Activated T-helper 2 cell treated with anti-CD3 and anti-CD28 coated beads, Interferon-gamma antibody, Interleukin-2, Interleukin-4, amounts not matched to agents 10 μg/mL and 5 μg/mL and 100 μg/mL, durations not matched to agents 14 hours and 24 hours and 36 hours (primary cell): ENCODE data around the gene TAP1. TPM values are rescaled to one million over a fixed set of nuclear protein-coding genes. Genes with fewer than 3 reads are reported as not detected.
"Not testable (repeated sequence)": the region's sequence is repeated elsewhere in the genome, so short reads cannot be mapped to it uniquely, and the experiment has no call there.

Experiments used
- DNase-seq: peaks from one replicate; pipeline ENCODE4 v3.0.0; 2021; ENCODE audit warnings: low spot score
- H3K27ac Mint-ChIP-seq: one replicate; pipeline ENCODE4 v1.8.0; 2021; ENCODE audit warnings: mixed read lengths
- H3K27me3 Mint-ChIP-seq: one replicate; pipeline ENCODE4 v1.8.0; 2021; ENCODE audit warnings: low read depth, mixed read lengths
- H3K36me3 Mint-ChIP-seq: one replicate; pipeline ENCODE4 v1.8.0; 2021; ENCODE audit warnings: low read depth, mixed read lengths
- H3K4me1 Mint-ChIP-seq: one replicate; pipeline ENCODE4 v1.8.0; 2021; ENCODE audit warnings: low read depth, mixed read lengths
- H3K4me3 Mint-ChIP-seq: one replicate; pipeline ENCODE4 v1.8.0; 2021; ENCODE audit warnings: low read depth, mild to moderate bottlenecking, moderate library complexity, mixed read lengths
- H3K9me3 Mint-ChIP-seq: one replicate; pipeline ENCODE4 v1.8.0; 2021; ENCODE audit warnings: mixed read lengths
- intact Hi-C: fragments of 100-400 bp; cut with micrococcal nuclease; formaldehyde crosslinking; loops from one replicate; pipeline ENCODE4 v1.15.1; 2023
- total RNA-seq: library from RNA; stranded (reverse); gene quantifications from 2 replicates; pipeline ENCODE4 v1.2.3, GENCODE V29; 2022

TAP1 gene
- total RNA-seq, 1 donor from 2014 or later = 276 TPM

DNA sequence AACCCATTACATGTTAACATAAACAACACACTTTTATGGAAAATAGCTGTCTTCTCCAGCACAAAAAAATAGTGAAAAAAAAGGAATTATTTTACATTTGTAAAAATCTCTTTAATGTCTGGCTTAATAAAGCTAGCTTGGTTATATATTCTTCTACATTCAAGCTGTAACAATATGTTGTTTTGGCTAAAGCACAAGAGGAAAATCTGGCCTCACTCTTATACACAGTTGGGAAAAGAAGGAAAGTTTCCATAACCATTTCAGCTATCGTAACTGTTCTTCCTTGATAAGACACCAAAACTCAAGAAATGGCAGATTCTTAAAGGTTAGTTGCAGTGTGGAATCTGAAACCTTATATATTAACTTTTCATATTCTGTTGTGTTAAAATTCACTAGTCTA, 44.3 kb downstream of the TAP1 start:
- Mint-ChIP-seq H3K4me3 (no peak overlapping the region), H3K27me3 (peaks cover 20% of the 10 kb centered on the region), H3K36me3 (peaks cover 7% of the 10 kb centered on the region), H3K27ac (no peak overlapping the region), H3K9me3 (no peaks in the 10 kb centered on the region), H3K4me1 (peaks cover 6% of the 10 kb centered on the region)
- intact Hi-C loops = no loop called here
- no peak for DNase-seq

GRCh38 chr6:32807020-32807580, 46.4 kb downstream of the TAP1 start:
- intact Hi-C loops = no loop called here
- Mint-ChIP-seq H3K36me3 (no peaks in the 10 kb centered on the region), H3K27ac (no peak overlapping the region), H3K27me3 (peaks cover 39% of the 10 kb centered on the region), H3K4me1 (peaks cover 6% of the 10 kb centered on the region), H3K4me3 (no peak overlapping the region), H3K9me3 (no peaks in the 10 kb centered on the region)
- DNase-seq = no peak

GRCh38 chr6:32805404-32805803, 48.1 kb downstream of the TAP1 start:
- H3K36me3 Mint-ChIP-seq, H3K4me3 Mint-ChIP-seq, H3K27ac Mint-ChIP-seq, H3K9me3 Mint-ChIP-seq, intact Hi-C loops, DNase-seq, H3K4me1 Mint-ChIP-seq: not testable (repeated sequence)
- peaks cover 52% of the 10 kb centered on the region for H3K27me3 Mint-ChIP-seq

DNA sequence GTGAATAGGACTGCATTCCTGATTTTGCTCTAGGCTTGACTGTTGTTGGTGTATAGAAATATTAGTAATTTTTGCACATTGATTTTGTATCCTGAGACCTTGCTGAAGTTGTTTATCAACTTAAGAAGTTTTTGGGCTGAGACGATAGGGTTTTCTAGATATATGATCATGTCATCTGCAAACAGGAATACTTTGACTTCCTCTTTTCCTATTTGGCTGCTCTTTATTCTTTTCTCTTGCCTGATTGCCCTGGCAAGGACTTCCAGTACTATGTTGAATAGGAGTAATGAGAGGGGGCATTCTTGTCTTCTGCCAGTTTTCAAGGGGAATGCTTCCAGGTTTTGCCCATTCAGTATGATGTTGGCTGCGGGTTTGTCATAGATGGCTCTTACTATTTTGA, 50.1 kb downstream of the TAP1 start:
- Mint-ChIP-seq H3K27ac (no peak overlapping the region), H3K4me1 (peaks cover 6% of the 10 kb centered on the region), H3K27me3 (peaks cover 65% of the 10 kb centered on the region), H3K36me3 (no peaks in the 10 kb centered on the region), H3K9me3 (peaks cover 7% of the 10 kb centered on the region), H3K4me3 (no peak overlapping the region)
- no peak for DNase-seq
- intact Hi-C loops = no loop called here

DNA sequence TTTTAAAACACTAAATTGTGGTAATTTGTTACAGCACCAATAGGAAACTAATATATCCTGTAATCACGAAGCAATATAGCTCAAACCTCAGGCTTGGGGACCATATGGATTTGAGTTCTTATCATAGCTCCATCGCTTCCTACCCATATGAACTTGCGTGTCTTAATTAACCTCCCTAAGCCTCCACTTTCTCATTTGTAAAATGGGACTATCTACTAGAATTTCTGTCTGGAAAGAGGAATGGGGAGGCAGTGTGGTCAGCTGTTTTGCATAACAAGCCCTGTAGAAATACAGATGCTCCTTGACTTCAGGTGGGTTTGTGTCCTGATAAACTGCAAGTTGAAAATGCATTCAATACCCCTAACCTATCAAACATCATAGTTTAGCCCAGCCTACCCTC, 53.8 kb downstream of the TAP1 start:
- intact Hi-C loops = loop anchor here (5.0 to 10.0 kb wide), 2 partner anchors 112 to 545 kb away; no protein-coding TSS in a partner anchor
- peaks cover 8% of the 10 kb centered on the region for H3K9me3 Mint-ChIP-seq
- H3K36me3 Mint-ChIP-seq = no peaks in the 10 kb centered on the region
- no peak overlapping the region for H3K4me3 Mint-ChIP-seq
- peaks cover 69% of the 10 kb centered on the region for H3K27me3 Mint-ChIP-seq
- no peak overlapping the region for H3K27ac Mint-ChIP-seq
- DNase-seq = no peak
- H3K4me1 Mint-ChIP-seq = peaks cover 10% of the 10 kb centered on the region

DNA sequence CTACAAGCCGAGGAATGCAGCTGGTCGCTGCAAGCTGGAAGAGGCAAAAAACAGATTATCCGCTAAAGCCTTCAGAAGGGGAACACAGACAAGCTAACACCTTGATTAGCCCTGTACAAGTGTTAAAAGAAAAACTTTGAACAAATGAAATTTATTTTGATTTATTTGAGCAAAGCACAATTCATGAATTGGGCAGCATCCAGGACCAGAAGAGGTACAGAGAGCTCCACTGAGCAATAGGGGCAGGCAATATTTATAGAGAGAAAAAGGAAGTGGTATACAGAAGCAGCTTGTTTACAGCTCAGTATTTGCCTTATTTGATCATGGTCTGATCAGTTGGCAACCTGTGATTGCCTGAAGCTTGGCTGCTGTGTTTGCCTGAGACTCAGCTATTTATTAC, 54.3 kb downstream of the TAP1 start:
- H3K4me1 Mint-ChIP-seq = peaks cover 15% of the 10 kb centered on the region
- no peak overlapping the region for H3K4me3 Mint-ChIP-seq
- peaks cover 8% of the 10 kb centered on the region for H3K9me3 Mint-ChIP-seq
- no peak overlapping the region for H3K27ac Mint-ChIP-seq
- intact Hi-C loops = loop anchor here (5.0 to 10.0 kb wide), 2 partner anchors 112 to 544 kb away; no protein-coding TSS in a partner anchor
- peaks cover 67% of the 10 kb centered on the region for H3K27me3 Mint-ChIP-seq
- no peak for DNase-seq
- H3K36me3 Mint-ChIP-seq = no peaks in the 10 kb centered on the region

DNA sequence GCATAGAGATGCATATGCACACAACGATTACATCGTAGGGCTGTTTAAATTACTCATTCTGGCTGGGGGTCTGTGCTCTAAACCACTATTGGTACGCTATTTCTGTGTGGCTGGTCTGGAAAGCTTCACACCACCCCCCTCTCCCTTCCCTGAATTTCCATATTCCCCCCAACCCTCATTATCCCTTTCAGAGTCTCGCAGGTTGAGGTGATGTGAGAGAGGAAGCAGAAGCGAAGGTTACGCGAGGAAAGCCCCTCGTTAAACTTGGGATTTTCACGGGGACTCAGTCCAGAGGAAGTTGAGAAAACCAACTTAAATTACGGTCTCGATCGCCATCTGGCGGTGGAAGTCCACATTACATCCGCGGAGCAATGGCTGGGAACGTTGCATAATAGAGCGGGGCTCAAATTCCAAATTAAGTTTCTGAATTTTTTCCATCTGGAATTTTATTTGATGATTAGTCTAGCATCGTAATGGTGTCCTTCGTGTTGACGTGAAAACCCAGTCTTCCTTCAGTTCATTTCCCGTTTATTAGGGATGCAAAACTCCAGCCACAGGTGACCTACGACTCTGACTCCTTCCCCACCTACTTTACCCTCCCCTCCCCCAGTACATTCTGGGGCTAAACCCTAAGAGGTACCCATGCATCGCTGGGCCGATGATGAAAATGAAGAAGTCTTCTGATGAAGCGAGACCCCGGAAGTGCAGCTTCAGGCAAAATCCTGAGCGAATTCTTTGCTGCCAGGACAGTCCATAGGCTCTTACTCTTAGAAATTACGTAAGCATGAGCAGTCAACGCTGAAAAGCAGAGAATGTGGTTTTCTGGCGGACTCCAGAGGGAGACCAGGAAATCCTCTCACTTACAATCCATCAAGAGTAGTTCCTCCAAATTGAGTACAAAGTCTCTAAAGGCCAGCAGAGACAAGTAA, 56.4 kb downstream of the TAP1 start:
- intact Hi-C loops = loop anchor here (1.0 to 10.0 kb wide), 3 partner anchors 110 to 542 kb away; no protein-coding TSS in a partner anchor
- Mint-ChIP-seq H3K4me3 (peak overlapping the region; percentile 22), H3K27ac (no peak overlapping the region), H3K4me1 (peaks cover 17% of the 10 kb centered on the region), H3K27me3 (peaks cover 55% of the 10 kb centered on the region), H3K9me3 (peaks cover 8% of the 10 kb centered on the region), H3K36me3 (no peaks in the 10 kb centered on the region)
- peak; percentile 54 for DNase-seq

Other genes starting within 250 kb of the TAP1 start
- 5.0 and 6.3 TPM in 2 replicates for gene HLA-DQA1, start 216.3 kb downstream of the TAP1 start, total RNA-seq
- gene HLA-DQB1, start 187.0 kb downstream of the TAP1 start, total RNA-seq = 1.6 and 2.7 TPM in 2 replicates
- gene HLA-DQA2, start 112.3 kb downstream of the TAP1 start, total RNA-seq = 1.0 and 1.7 TPM in 2 replicates
- 0.25 and 0.30 TPM in 2 replicates for gene HLA-DQB2, start 90.2 kb downstream of the TAP1 start, total RNA-seq
- 3.1 and 3.6 TPM in 2 replicates for gene HLA-DOB, start 36.7 kb downstream of the TAP1 start, total RNA-seq
- 142 and 162 TPM in 2 replicates for gene TAP2, start 15.0 kb downstream of the TAP1 start, total RNA-seq
- gene PSMB8, start 9.7 kb downstream of the TAP1 start, total RNA-seq = 352 and 368 TPM in 2 replicates
- gene PSMB9, start 488 bp upstream of the TAP1 start, total RNA-seq = 262 and 265 TPM in 2 replicates
- gene HLA-DMB, start 87.3 kb upstream of the TAP1 start, total RNA-seq = 1.3 and 1.4 TPM in 2 replicates
- 15.9 and 19.0 TPM in 2 replicates for gene HLA-DMA, start 99.4 kb upstream of the TAP1 start, total RNA-seq
- gene BRD2, start 114.9 kb upstream of the TAP1 start, total RNA-seq = 295 and 306 TPM in 2 replicates
- 0.28 and 0.37 TPM in 2 replicates for gene HLA-DOA, start 155.9 kb upstream of the TAP1 start, total RNA-seq
- gene HLA-DPA1, start 219.9 kb upstream of the TAP1 start, total RNA-seq = 57.1 and 58.9 TPM in 2 replicates
- gene HLA-DPB1, start 222.3 kb upstream of the TAP1 start, total RNA-seq = 11.8 and 12.6 TPM in 2 replicates